Stimulated activated CD4-positive, alpha-beta T cell treated with anti-CD3 and anti-CD28 coated beads, Interleukin-2, amount 100 ng/mL, for 4 hours (primary cell): ENCODE results near the gene MFAP3L.
"Not testable (repeated sequence)": the region's sequence is repeated elsewhere in the genome, so short reads cannot be mapped to it uniquely, and the experiment has no call there.

Experiments used
- DNase-seq: peaks from one replicate; pipeline ENCODE4 v3.0.0-alpha.2; 2020; ENCODE audit warnings: low read depth

The MFAP3L gene

DNA sequence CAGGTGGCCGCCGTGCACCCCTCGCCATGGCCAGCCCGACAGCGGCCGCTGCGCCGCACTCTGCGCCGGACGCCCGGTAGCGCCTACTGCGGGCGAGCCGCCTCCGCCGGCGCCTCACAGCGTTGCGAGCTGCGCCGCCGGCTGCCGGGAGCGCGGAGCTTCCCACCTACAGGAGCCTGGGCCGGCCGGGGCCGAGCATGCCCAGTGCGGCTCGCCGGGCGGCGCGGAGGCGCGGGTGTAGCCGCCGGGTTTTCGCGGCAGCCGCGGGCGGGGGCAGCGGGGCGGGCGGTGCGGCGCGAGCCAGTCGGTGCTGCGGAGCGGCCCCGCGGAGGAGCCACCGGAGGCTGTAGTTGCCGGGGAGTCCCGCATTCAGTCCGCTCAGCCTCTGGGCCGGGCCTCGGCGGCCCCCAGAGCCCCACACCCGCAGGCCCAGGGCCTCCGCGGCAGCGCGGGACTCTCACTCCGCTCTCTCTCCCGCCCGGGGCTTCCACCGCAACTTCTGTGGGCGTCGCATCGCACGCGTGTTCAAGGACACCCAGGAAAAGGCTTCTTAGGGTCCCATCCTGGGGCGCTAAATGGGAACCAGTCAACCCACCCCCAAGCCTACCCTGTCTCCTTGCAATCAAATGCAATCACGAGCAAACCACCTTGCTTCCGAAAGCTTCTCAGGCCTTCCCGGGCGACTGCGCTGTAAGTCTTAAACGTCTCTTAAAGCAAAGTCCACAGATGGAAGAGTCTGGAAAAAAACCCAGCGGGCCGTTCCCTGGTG is at the start of gene MFAP3L:
Gene MFAP3L, minus strand, starts transcription at position 143 of the 769 bp plus-strand sequence. CDS start 20,518 bp downstream, outside the sequence.
- DNase-seq = peak; percentile 70

DNA sequence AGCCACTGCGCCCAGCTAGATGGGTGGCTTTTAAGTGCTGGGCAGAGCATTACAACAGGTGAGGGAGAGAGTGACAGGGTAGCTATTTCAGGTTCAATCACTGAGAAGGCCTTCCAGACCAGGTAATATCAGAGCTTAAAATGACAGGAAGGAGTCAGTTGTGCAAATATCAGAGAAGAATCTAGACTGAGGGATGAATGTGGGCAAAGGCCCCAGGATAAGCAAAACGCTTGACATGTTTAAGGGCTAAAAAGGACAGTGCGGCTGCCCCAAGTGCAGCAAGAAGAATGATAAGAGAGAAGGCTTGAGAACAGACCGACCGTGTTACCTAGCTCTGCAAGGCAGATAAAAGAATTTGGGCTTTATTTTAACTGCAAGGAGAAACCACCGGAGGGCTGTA is 45.0 kb upstream of the MFAP3L start:
- DNase-seq = no peak

DNA sequence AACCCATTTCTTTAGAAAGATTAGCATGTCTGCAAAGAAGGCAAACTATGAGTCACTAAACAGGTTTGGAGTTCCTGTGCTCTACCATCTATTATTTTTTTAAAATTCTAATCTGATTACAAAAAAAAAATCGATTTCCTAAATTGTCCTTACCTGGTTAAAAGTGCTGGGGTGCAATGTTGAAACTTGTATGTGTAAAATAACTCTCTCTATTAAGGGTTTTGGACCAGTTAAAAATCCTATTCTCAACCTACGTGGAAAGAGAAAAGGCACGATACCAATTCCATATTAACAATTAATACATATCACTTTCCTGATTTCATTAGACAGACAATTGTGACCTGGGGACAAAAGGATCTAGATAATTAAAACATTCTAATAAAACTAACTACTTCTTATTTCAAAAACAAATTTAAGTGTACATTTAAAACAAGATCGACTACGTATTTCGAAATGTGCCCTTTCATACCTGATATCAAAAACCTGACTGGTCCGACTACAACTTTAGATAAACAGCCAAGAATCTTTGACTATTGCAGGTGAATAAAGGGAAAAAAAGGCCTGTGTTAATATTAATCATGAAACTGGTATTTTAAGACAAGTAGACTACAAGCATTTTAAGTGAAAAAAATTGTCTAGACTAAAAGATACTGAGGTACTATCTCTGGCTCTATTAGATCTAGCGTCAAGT is 42.4 kb upstream of the MFAP3L start:
- no peak for DNase-seq

DNA sequence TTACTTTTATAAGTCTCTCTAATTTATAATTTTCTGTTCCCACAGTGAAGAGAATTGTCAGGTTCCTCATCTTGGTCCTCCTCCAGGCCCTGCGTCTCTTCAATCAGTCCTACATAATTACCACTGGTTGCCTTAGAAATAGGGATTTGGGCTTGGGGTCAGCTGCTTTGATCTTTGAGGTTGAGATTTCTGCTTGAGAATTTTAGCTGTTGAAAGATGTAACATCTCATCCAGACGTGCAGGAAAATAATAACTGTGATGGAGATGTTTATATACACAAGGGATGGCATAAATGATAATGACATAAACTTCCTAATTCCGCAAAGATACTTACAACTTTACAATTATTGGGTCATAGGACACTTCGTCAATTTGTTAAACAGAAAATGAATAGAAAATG is 33.2 kb upstream of the MFAP3L start:
- no peak for DNase-seq

DNA sequence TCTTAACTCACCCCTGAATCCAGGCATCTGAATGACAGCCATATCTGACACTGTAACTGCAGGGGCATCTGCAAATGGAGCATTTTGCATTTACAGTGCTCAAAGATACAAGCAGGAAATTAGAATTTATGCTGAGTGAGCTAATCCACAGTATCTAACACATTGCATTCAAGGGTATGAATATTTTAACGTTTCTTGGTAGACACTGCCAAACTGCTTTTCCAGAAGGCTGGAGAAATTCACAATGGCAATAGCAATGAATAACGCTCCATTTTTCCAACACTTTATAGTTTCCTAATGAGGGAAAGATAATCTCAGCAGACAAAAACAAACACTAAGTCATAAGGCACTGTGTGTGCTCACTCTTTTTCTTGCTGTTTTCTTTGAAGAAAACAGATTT is 32.6 kb upstream of the MFAP3L start:
- no peak for DNase-seq

DNA sequence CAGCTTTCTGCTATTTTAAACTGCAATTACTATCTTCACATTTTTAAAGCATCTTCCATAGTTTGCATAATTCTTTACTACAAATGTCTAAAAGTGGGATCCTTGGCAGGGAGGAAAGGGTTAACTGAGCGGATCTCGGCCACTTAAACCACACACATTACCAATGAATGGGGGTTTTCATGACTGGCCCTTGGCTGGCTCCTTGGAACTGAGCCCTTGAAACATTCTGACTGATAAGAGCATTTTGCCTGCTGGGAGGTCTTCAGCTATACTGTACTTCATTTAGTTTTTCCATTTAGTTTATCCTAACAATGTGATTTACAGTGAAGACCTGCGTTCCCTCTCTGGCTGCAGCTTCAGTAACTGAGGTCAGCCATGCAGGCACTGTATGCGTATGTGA is 31.7 kb upstream of the MFAP3L start:
- DNase-seq = no peak

DNA sequence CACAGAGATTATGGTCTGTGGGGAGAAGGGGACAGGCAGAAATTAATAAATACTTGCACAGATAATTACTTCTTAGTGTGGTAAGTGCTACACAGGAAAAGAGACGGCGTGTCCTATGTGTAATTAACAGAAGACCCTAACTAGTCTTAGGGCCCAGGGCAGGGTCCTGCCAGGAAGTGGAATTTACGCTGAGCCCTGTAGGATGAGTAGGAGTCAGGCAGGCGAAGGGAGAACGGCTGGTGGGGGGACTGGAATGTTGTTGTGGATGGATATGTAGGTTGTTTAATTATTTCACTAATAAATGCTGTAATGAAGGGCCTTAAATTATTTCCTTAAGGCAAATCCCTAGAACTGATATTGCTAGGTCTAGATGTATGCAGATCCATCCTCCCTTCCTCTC is 26.7 kb upstream of the MFAP3L start:
- DNase-seq = no peak

DNA sequence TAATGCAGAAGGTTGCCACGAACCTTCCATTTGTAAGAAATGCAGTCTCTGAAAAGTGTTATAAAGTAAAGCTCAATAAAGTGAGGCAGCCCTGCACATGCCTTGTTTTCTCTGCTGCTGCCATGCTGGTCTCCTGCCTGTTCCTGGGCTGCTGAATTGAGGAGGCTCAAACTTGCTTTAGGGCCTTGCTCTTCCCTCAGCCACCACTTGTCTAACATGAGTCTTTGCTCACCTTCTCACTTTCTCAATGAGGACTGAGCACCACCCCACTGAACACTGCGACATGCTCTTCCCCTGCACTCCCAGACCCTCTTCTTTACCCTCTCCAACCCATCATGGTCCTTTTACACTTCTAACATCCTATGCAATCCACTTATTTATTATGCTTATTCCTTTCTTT is 25.2 kb upstream of the MFAP3L start:
- no peak for DNase-seq

DNA sequence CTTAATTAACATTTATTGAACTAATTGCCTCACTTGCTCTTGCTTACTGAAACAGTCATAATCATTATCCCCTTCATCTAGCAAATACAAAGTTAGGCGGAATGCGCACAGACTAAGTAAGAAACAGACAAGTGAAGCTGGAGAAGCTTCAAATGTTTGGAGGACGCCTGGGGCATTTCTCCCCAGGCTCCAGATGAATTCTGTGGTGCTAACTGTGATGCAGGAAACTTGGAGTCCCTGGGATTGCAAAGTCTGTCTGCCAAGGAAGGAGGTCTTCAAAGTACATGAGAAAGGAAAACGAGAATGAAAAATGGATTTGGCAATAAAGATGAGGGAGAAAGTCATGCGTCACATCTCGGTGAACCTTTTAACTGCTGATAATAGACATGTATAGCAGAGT is 23.6 kb upstream of the MFAP3L start:
- DNase-seq = no peak

DNA sequence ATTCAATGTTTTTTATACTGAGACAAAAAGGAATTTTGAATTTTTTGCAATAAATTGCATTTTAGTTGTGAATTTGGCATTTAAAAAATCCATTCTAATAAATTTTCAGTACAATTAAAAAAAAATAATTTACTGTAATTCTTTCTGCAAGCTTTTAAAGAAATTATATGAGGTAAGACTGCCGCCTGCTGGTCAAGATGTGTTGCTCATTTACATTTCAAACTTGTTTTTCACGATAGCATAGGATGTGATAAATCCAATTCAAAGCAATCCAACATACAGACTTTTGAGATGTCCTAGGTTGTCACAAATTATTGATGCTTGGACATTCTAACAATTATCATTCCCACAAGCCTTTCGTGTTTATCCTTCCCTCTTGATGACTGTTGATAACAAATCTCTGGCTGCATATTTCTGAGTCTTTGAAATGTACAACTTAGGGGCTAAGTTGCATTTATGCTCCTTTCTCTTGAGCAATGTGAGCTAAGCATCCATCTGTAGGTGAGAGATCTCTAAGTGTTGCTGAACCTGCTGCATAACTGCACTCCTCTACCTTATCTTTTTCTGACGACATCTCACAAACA is 21.7 kb upstream of the MFAP3L start:
- peak; percentile 28 for DNase-seq

DNA sequence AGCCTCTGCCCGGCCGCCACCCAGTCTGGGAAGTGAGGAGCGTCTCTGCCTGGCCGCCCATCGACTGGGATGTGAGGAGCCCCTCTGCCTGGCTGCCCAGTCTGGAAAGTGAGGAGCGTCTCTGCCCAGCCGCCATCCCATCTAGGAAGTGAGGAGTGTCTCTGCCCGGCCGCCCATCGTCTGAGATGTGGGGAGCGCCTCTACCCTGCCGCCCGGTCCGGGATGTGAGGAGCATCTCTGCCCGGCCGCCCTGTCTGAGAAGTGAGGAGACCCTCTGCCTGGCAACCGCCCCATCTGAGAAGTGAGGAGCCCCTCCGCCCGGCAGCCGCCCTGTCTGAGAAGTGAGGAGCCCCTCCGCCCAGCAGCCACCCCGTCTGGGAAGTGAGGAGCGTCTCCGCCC is 20.0 kb upstream of the MFAP3L start:
- DNase-seq = not testable (repeated sequence)

DNA sequence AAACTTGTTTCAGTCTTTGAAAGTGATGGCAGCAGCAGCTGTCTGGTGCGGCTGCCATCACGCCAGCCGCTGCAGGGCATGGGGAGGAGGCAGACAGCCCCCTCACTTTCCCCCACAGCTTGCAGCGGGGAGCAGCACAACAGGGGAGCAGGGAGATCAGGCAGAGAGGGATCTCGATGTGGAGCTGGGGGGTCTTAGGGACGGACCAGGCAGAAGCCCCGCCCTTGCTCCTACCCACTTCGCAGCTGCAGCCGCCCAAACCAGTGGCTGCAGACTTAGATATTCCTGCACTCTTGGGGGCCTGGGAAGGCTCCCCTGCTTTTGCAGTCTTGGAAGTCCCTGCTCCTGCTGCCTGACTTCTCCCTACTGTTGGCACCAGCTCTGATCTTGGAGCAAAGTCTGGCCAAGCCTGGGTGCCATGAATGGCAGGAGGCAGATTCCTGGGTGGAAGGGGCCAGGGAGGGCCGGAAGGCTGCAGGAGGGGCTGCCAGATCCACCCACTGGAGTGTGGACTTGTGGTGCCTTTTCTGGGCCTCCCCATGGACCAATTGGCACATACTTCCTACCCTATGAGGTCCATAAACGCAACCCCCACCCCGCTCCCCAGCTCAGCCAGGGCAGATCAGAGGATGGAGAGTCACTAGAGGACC is 14.0 kb upstream of the MFAP3L start:
- no peak for DNase-seq

DNA sequence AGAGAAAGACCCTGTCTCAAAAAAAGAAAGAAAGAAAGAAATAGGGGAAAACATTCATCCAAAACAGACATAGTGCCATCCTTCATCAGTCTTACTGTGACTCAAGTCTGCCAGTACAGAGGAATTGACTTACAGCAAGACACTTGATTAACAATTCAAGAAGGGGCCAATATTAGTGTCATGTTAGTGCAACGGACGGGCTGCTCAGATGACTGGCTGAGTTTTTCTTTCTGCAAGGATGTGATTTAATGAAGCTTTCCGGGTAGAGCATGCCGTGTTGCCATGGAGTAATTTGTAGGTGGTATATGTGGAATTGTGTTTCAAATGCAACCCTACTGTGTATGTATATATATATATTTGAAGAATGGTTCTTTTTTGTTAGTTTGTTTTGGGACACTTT is 12.6 kb upstream of the MFAP3L start:
- DNase-seq = no peak

DNA sequence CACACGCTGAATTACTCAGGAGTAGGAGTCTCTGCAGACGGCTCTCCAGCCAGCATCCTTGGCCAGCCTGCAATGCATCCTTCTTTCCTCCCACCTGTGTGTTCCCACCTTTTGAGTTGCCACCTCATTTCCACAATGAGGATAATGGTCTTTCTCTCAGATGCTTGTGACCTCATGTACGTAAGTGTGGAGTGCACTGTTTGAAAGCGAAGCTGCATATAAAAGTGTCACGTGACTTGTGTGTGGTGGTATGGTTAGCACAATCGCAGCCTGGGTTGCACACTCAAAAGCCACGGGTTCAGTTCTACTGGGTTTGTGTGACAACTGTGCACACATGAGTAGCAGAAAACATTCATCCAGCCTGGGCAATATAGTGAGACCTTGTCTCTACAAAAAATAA is 12.0 kb upstream of the MFAP3L start:
- DNase-seq = no peak

DNA sequence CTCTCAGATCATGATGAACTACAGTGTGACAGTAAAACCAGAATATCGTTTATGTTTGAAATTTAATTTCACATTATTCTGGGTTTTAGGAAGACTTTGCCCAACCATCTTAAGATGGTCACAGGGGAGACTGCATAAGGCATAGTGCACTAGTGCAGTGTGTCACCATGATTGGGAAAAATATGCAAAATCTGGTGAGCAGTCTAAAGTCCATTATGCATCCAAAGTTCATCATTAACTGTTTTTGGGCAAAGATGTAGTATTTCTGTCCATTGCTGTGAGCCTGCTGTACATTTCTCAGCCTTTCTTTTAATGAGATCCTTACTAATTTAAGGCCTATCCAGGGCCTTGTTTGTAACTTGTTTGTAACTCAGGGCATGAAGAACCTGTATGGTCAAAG is 11.3 kb upstream of the MFAP3L start:
- DNase-seq = no peak

DNA sequence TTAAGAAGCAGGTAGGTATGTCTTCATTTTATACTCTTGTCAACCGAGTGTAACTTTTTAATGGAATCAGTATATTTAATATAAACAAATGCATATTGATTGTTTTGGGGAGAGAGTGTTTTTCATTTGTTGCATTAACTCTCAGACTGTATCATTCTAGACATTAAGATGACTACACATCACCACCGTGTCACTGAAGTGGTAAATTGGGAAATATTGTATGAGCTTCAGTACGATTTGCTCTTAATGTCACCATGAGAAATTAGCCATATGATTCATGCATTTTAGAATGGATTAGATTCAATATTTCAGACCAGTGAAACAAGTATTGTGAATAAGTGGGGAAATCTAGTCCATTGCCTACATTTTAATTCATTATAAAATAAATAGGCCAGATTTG is 9.7 kb upstream of the MFAP3L start:
- no peak for DNase-seq

DNA sequence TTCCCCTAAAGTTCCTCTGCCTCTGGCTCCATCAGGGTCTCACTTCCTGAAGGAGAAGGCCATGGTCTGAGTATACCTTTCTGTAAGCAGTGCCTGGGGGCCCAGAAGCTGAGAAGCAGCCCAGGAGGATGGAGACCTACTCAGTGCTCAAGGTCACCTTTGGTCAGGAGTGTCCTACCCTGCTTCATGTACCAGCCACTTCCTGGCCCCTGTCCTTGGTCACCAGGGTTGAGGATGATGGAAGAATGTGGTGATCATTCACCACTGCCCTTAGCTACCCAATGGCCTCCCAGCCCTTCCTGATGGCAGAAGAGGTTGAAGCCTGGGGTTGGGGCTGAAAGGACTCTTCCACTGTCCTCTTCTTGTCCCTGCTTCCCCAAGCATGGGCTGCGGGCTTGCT is 9.0 kb upstream of the MFAP3L start:
- DNase-seq = no peak

DNA sequence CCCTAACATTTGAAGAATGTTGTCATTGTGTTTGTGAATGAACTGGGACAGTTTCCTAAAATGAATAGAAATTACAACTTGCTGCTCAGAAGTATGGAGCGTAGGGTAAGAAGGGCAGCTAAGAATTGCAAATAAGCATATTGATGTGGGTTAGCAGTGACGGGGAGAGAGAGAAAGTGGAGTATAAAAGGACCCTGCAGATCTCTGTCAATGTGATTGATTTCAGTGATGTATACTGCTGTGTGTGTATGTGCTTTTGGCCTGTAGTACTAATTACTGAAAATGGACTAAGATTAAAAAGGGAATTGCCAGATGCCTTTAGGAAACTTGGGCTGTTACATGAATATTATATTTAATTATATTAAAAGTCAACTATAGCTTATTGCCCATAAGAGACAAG is 7.8 kb upstream of the MFAP3L start:
- DNase-seq = no peak

DNA sequence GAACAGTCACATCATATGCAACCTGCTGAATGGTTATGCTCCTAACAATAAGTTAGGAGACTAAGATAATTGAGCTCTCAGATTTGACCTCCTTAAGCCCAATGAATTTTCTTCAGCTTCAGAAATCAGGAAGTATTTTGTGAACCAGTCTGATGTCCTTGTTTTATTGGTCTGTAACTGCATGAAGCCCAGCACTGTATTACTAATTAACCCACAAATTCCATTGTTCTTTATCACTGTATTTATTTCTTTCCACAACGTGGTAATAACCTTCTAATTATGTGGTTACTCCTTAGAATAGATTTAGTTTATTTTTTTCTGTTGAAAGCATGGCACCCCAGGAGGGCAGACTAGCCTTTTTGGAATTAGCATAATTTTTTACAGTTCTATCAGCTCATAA is 3.9 kb upstream of the MFAP3L start:
- no peak for DNase-seq

DNA sequence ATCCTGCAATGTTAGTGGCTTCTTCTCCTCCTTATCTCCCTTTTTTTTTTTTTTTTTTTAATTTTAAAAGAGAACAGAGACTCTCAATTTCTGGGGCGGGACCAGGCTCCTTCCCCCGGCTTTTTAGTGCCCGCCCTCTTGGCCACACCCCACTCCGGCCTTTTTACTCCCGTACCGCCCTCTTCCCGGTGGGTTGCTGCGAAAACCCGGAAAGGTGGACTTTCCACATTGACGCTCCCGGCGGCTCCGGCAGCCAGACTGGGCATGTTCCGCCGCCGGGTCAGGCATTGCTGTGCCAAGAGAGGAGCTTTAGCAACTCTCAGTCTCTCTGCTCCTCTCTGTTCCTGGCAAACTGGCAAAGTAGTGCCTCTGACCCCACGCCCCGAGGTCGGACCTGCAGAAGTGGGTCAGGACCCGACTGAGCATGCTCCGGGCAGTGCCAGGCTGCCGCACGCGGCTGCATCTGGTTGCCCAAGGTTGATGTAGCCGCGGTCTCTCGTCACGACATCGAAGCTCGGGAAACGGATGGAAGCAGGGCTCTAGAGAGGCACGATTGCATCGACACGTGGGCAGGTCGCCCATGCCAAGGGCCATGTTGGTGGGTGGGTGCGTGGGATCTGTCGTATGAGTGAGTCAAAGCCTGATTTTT is 1.1 kb upstream of the MFAP3L start:
- DNase-seq = peak; percentile 82

DNA sequence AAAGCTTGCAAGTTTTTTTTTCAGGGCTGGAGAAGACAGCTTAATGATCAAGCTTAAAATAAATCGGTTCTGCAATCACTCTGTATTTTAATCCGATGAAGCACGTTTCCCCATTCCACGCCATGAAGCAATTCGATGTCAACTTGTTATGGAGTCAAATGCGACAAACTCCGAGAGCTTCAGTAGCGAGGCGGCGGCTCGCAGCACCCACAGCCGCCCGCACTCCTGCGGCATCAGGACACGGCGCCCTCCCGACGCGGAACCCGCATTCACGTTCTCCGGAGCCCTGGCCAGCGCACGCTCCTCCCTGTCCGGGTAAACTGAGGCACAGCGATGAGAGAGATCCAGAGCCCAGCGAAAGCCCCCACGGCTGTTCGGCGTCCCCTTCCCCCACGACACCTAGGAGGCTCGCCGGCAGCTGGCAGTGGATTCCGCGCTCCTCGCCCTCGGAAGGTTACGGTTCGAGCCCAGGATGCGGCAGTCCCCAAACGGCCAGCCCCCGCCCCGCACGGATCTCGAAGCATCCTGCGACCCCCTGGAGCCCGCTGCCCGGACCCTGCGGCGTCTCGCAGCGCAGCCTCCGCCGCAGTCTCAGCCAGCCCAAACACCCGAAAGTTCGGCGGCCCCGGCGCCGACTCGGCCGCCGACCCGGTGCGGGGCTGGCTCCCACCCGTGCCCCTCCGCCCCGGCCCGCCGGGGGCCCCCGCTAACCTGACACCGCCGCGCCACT is 507 bp downstream of the MFAP3L start:
- DNase-seq = peak; percentile 7

DNA sequence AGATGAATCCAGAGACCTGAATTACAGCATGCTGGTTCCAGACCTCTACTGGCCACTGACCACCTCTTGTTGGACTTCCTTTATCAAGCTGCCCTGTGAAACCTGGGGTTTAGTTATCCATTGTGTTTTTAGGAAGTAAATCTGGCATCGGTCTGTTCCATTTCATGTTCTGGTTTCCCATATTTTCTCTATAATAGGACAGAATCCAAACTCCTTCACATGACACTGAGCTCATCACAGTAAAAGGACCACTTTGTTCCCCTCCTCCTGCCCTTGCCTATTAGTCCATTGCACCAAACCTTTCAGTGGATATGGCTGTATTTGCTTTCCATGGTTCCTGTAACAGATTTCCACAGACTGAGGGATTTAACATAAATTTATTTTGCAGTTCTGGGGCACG is 4.0 kb downstream of the MFAP3L start:
- DNase-seq = no peak
